ENCODE data around the gene FCRL5. TPM values are rescaled to one million over a fixed set of nuclear protein-coding genes. Genes with fewer than 3 reads are reported as not detected.

The FCRL5 gene
- 10.8 TPM for polyA plus RNA-seq (2012; ENCODE audit: missing spikeins)

DNA sequence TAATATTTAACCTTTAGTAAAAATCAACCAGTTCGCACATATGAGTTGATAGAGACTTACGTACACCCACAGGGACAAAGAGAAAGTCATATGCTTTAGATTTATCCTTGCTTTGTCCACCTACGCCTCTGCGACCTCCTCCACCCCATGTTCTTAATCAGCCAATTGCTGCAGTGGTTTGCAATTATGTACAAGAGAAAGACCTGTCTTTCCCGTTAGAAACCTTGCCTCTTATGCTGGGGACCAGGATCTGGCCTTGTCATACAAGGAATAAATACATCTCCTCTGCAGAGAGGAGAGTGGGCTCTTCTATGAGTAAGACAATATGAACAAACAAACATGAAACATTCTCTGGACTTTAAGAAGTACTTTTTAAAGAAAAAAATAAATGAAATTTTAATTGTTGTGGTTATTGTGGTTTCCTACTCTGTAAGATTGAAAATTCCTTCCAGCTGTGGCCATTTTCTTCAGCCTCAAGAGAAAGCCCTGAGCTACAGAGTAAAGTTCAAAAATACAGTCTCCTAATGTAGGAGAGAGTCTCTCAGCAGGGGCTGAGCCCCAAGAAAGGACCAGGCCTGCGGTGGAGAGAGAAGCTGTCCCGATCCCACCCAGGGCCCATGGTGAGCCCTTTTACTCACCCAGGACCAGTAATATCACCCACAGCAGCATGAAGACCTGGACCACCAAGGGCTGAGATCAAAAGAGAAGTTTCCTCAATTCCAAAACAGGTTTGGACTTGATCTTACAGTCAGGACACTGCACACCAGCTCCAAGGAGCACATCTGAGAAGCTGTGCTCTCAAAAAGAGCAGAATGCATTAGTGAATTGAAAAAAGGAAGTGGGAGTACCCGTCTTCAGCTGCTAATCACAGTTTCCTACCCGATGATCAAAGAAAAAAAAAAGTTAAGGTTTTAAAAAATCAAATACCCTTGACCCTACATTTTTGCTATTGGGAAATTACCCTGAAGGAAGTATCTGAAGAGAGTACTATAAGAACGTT, at the start of gene FCRL5:
Gene FCRL5, minus strand, starts transcription at position 822 of the 1,000 bp plus-strand sequence. Its CDS starts 153 bp downstream, at position 669.
- DNase-seq (ENCODE audit: insufficient read length) = no peak
- TF ChIP-seq POLR2AphosphoS5 (IDR thresholded peaks at IDR 0.05; ENCODE audit: low read depth, low read length) = no peak
- TF ChIP-seq TAF1 (IDR thresholded peaks at IDR 0.05; ENCODE audit: borderline replicate concordance, low read depth, low read length) = no peak
- TF ChIP-seq POLR2A (IDR thresholded peaks at IDR 0.05; ENCODE audit: low read depth, low read length) = no peak

DNA sequence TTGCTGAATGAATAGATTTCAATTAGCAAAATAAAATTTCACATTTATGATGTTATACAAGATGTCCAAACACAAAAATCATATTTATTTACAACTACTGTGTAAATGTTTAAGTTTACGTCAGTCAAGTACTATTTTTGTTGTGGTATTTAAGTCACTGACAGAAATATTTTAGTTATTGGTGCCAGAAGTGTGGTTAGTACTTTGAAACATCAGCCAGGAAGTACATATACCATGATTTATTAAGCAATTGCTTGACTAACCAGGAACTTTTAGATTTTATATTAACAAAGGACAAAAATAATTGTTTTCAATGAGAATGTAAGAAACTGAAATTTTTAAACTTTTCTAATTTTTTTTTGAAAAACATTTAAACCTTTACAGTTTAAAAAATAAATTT, 47.9 kb upstream of the FCRL5 start:
- no peak for FAIRE-seq
- DNase-seq (ENCODE audit: insufficient read length) = no peak
- no peak for TF ChIP-seq POLR2AphosphoS5 (IDR thresholded peaks at IDR 0.05; ENCODE audit: low read depth, low read length)

More for the DNA sequence above, at the start of gene FCRL5:
- FAIRE-seq = peak; percentile 89

DNA sequence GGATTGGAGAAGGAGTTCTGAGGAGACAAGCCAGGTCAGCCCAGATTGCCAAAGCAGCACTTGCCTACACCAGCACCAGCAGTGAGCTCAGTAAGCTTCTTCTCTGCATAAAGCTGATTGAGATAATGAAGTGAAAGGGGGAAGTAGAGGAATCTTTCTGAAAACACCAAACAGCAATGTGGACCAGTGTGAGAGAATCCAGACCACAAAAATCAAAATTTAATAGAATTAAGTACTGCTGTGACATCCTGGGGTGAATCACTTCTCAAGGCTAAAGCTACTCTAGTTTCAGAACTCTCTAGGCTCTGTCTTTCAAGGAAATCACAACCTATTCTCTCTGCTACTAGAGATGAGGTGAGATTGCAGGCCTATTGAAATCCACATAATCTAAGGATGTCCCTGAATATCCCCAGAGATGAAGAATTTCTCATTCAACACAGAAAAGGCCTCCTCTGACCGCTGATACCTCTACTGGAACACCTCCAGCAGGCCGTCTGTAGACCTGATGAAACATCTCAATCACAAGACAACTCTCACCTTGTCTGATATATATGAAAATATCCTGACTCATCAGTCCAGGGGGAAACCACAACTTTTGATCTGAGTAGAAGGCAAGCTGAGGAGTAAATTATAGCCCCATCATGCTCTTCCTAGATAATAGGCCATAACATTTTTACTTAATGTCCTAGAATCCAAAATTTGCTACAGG, 45.8 kb upstream of the FCRL5 start, which contains the start of gene FCRL4:
Gene FCRL4, minus strand, starts transcription at position 127 of the 709 bp plus-strand sequence. CDS start 141 bp downstream, outside the sequence.
- FAIRE-seq (peak; percentile 60), DNase-seq (ENCODE audit: insufficient read length) (no peak)
- no peak for TF ChIP-seq POLR2A (IDR thresholded peaks at IDR 0.05; ENCODE audit: low read depth, low read length)

DNA sequence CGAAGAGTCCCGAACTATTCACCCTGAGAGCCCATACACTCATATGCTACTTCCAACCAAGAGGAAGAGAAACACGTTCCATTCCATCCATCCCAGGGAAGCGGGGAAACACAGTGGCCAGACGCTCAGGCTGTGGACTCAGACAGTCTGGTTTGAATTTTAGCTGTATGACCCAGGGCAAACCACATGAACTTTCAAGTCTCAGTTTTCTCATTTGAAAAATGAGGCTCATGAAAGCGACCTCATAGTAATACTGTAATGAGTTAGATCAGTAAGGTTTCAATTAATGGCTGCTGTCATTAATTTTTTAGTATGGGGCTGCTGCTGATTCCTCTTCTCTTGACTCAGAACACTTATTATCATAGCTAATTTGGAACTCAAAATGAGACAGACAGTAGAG, 44.1 kb upstream of the FCRL5 start:
- TF ChIP-seq POLR2A (IDR thresholded peaks at IDR 0.05; ENCODE audit: low read depth, low read length) = no peak
- FAIRE-seq = peak; percentile 54
- DNase-seq (ENCODE audit: insufficient read length) = no peak

DNA sequence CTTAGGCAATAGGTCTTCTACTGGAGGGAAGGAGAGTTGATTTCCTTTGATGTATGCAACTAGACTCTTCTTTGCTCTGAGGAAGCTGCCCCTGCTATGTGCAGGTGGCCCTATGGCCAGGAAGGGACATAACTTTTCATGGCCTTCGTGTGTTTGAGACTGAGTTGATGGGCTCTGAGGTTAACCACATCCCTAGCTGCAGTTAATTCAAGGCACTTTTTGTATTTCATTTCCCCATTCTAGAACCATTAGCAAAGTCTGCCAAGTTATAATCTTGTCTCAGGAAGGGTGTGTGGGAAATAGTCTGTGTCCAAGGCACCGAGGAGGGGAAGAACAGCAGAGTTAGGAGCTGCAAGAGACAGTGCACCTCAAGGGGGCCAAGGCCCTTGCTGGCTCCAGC, 43.0 kb upstream of the FCRL5 start:
- TF ChIP-seq POLR2A (IDR thresholded peaks at IDR 0.05; ENCODE audit: low read depth, low read length) (no peak), TAF1 (IDR thresholded peaks at IDR 0.05; ENCODE audit: borderline replicate concordance, low read depth, low read length) (no peak), POLR2AphosphoS5 (IDR thresholded peaks at IDR 0.05; ENCODE audit: low read depth, low read length) (no peak)
- DNase-seq (ENCODE audit: insufficient read length) (no peak), FAIRE-seq (peak; percentile 89)

DNA sequence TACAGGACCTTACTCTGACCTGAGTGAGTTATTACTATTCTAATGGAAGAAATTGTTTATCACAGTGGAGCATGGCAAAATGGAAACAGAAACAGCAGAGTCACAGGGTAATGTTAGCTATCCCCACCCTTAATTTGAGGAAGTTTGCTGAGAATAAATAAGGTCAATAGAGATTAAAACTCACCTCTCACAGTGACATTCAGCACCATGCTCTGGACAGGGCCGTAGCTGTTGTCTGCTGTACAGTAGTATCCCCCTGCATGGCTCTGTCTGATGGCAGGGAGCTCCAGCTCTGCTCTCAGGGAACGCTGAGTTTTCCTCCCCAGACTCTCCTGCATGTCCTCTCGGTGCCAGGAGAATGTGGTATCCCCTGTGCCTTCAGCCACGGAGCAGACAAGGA, 33.7 kb upstream of the FCRL5 start:
- DNase-seq (ENCODE audit: insufficient read length) (no peak), FAIRE-seq (no peak)
- no peak for TF ChIP-seq POLR2AphosphoS5 (IDR thresholded peaks at IDR 0.05; ENCODE audit: low read depth, low read length)

DNA sequence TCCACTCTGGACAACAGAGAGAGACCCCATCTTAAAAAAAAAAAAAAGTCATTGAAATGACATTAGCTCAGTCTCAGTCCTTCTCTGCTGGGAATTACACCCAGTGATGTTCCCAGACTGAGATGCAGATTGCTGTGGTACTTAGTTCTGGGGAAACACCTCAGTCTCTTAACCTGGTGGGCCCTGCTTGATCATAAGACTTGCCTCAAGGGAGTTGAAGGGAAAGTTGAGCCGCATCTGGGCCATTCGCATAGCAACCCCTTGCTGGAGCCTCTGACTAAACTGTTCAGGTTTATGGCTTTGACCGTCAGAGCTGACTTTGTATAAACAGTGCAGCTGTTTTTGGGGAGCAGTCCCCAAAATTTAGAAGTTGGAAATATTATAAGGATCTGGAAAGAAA, 32.2 kb upstream of the FCRL5 start:
- FAIRE-seq (no peak), DNase-seq (ENCODE audit: insufficient read length) (no peak)
- TF ChIP-seq POLR2A (IDR thresholded peaks at IDR 0.05; ENCODE audit: low read depth, low read length) = no peak
- TF ChIP-seq TAF1 (IDR thresholded peaks at IDR 0.05; ENCODE audit: borderline replicate concordance, low read depth, low read length) = no peak
- TF ChIP-seq POLR2AphosphoS5 (IDR thresholded peaks at IDR 0.05; ENCODE audit: low read depth, low read length) = no peak

DNA sequence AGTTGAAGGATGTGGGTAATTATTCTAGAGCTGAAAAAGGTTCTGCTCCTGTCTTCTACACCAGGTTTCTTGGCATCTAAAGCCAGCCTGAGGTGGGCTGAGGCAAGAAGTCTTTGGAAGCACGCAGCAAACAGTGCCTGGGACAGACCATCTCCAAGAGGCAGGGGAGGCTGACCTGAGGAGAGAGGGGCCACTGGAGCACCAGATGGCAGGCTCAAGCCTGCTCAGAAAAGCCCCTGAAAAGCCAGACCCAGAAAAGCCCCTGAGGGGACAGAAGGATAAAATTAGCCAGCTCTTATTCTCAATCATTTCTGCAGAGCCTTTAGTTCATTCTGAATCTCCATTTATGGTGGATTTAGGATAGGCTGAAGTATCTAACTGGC, 28.5 kb upstream of the FCRL5 start:
- no peak for TF ChIP-seq TAF1 (IDR thresholded peaks at IDR 0.05; ENCODE audit: borderline replicate concordance, low read depth, low read length)
- no peak for TF ChIP-seq POLR2A (IDR thresholded peaks at IDR 0.05; ENCODE audit: low read depth, low read length)
- DNase-seq (ENCODE audit: insufficient read length) (no peak), FAIRE-seq (no peak)

DNA sequence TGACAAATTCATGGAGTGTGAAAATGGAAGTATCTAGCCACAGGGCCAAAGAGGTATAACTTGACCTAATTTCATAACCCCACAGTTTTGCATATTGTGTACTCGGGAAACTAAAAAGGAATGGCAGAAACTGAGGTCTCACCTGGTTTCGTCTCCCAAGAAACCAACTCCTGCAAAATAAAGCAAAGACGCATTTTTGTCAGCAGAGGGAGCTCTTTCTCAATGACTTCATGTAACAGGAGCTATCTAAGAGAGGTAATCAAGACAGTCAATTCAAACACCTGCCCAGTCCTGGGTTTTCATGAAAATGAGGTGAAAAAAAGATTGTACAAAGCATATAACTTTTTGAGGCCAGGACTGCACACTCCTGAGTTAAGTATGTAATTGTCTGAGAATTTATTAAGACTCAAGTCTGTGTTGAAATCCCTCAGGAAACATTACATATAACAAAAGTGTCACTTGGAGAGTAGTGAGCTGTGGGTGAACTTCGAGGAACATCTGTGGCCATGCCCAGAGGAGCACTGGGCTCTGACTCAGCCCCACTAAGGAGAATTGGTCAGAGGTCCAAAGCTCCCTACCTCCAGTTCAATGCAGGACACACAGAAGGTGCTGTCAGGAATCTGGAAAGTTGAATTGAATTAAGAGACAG, 28.0 kb upstream of the FCRL5 start:
- peak; percentile 91 for FAIRE-seq
- TF ChIP-seq TAF1 (IDR thresholded peaks at IDR 0.05; ENCODE audit: borderline replicate concordance, low read depth, low read length) (no peak), POLR2AphosphoS5 (IDR thresholded peaks at IDR 0.05; ENCODE audit: low read depth, low read length) (no peak), POLR2A (IDR thresholded peaks at IDR 0.05; ENCODE audit: low read depth, low read length) (no peak)
- DNase-seq (ENCODE audit: insufficient read length) = no peak

DNA sequence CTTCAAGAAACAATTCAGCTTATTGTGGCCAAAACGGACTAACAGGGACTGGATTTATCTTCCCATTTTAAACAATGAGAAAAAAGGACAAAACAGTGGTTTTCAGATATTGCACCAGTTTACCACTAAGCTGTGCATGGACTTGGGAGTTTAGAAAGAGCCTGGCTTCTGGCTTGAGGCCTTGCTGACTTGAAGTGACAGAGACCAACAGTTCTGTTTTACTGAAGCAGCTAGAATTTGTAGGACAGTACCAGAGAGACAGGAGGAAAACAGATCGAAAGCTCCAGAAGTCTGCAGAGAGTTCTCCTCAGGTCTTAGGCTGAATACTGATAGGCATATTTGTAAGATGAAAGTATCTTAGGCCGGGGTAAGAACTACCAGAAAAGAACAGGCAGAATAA, 25.1 kb upstream of the FCRL5 start:
- TF ChIP-seq POLR2A (IDR thresholded peaks at IDR 0.05; ENCODE audit: low read depth, low read length) (no peak), POLR2AphosphoS5 (IDR thresholded peaks at IDR 0.05; ENCODE audit: low read depth, low read length) (no peak), TAF1 (IDR thresholded peaks at IDR 0.05; ENCODE audit: borderline replicate concordance, low read depth, low read length) (no peak)
- no peak for DNase-seq (ENCODE audit: insufficient read length)
- FAIRE-seq = no peak

DNA sequence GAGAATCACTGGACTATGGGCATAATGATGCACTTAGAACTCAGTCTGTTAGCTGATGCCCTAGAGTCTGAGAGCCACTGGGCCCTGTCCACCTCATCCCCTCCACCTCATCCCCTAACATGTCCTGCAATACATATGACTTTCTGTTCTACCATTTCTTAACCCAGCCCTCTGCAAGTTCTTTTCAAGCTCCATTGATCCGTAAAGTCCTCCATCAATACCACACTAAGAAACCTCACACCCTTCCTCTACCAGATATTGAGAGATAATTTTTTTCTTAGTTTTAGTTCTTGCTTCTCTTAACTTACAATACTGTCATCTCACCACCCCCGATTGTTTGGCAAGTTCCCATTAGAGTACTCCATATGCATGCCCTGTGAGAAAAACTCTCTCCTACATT, 23.4 kb upstream of the FCRL5 start:
- DNase-seq (ENCODE audit: insufficient read length) (no peak), FAIRE-seq (peak; percentile 61)
- TF ChIP-seq POLR2AphosphoS5 (IDR thresholded peaks at IDR 0.05; ENCODE audit: low read depth, low read length) (no peak), TAF1 (IDR thresholded peaks at IDR 0.05; ENCODE audit: borderline replicate concordance, low read depth, low read length) (no peak), POLR2A (IDR thresholded peaks at IDR 0.05; ENCODE audit: low read depth, low read length) (no peak)

DNA sequence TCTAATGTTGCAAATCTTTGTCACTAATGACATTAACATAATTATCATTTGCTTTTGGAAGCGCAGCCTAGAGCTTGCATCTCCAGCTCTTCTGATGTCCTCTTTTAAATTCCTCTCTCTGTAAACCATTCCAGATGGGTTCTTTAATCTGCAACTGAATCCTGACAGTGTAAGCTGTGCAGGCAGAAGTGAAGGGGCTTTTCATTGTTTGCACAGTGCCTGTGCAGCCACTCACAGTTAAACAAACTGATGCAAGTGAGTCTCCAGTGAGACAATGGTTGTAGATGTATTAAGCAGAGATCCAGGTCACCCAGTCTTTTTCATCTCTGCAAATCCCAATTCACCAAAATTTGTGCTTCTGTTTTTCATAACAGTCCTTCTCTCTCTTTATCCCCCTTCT, 22.5 kb upstream of the FCRL5 start:
- TF ChIP-seq POLR2A (IDR thresholded peaks at IDR 0.05; ENCODE audit: low read depth, low read length) = no peak
- TF ChIP-seq POLR2AphosphoS5 (IDR thresholded peaks at IDR 0.05; ENCODE audit: low read depth, low read length) = no peak
- no peak for TF ChIP-seq TAF1 (IDR thresholded peaks at IDR 0.05; ENCODE audit: borderline replicate concordance, low read depth, low read length)
- FAIRE-seq = no peak

More for the DNA sequence above, 22.5 kb upstream of the FCRL5 start:
- DNase-seq (ENCODE audit: insufficient read length) = no peak

All from GM12892 (cell line).